ENCODE measurements around the gene GDPD4. TPM values are rescaled to one million over a fixed set of nuclear protein-coding genes. Genes with fewer than 3 reads are reported as not detected.
"Not testable (repeated sequence)": the region's sequence is repeated elsewhere in the genome, so short reads cannot be mapped to it uniquely, and the experiment has no call there.

The GDPD4 gene
- total and polyA plus RNA-seq, 9 of the 15 experiments (the other 6 are each of a cell fraction or from before 2014, with no cell fraction given): 0.40 TPM; not detected in 8

GRCh38 chr11:77300028-77300427 is 1.5 kb downstream of the GDPD4 start (continued):
- TF ChIP-seq TAF9B (IDR thresholded peaks at IDR 0.05; ENCODE audit: partially characterized antibody): peak; percentile 12
- peak; percentile 71 for TF ChIP-seq MYBL2 (IDR thresholded peaks at IDR 0.05; ENCODE audit: low read depth)
- not testable (repeated sequence) for TF ChIP-seq MYBL2 (CRISPR knock-in tag; IDR thresholded peaks at IDR 0.05; ENCODE audit: borderline replicate concordance); ATF1 (CRISPR knock-in tag; IDR thresholded peaks at IDR 0.05); PBX2 (CRISPR knock-in tag; IDR thresholded peaks at IDR 0.05; ENCODE audit: low read depth)
- peak; percentile 67 for TF ChIP-seq ATF1 (tag; IDR thresholded peaks at IDR 0.05)
- peak; percentile 34 for TF ChIP-seq CBFA2T3 (IDR thresholded peaks at IDR 0.05)
- TF ChIP-seq ZNF263 (CRISPR knock-in tag; IDR thresholded peaks at IDR 0.05; ENCODE audit: borderline replicate concordance): peak; percentile 23; the same call in 1 of the 2 replicates
- peak; percentile 99 for TF ChIP-seq FOSL1 (tag; conservative IDR thresholded peaks at IDR 0.05)
- TF ChIP-seq ARID1B (IDR thresholded peaks at IDR 0.05): 0 out of 2 replicates have a peak, but pooled peaks have one; percentile 16
- TF ChIP-seq CBFA2T2 (conservative IDR thresholded peaks at IDR 0.05): peak; percentile 26; the same call in 1 of the 2 replicates
- peak; percentile 89 for TF ChIP-seq E2F8 (IDR thresholded peaks at IDR 0.05; ENCODE audit: low read depth, partially characterized antibody)
- peak; percentile 53 for TF ChIP-seq PBX2 (tag; conservative IDR thresholded peaks at IDR 0.05; ENCODE audit: low read depth)
- peak; percentile 92 for TF ChIP-seq ATF3 (IDR thresholded peaks at IDR 0.05)
- TF ChIP-seq ATF3 (CRISPR knock-in tag; conservative IDR thresholded peaks at IDR 0.05): 0 out of 2 replicates have a peak, but pooled peaks have one; percentile 31
- TF ChIP-seq RAD51 (IDR thresholded peaks at IDR 0.05; ENCODE audit: borderline replicate concordance, low read depth): peak; percentile 31; the same call in 1 of the 2 replicates
- peak; percentile 54 for TF ChIP-seq ZEB2 (IDR thresholded peaks at IDR 0.05)
- peak; percentile 56; the same call in 1 of the 2 replicates for TF ChIP-seq USF1 (CRISPR knock-in tag; IDR thresholded peaks at IDR 0.05)
- TF ChIP-seq EP400 (IDR thresholded peaks at IDR 0.05): peak; percentile 47; the same call in 1 of the 2 replicates
- TF ChIP-seq PKNOX1 (IDR thresholded peaks at IDR 0.05): peak; percentile 85
- TF ChIP-seq L3MBTL2 (IDR thresholded peaks at IDR 0.05): peak; percentile 95
- peak; percentile 69 for TF ChIP-seq NFE2 (IDR thresholded peaks at IDR 0.05; ENCODE audit: low read depth)
- TF ChIP-seq RCOR1 (IDR thresholded peaks at IDR 0.05; ENCODE audit: borderline replicate concordance in 1 of 2, low read depth in 2 of 2, low read length in 2 of 2): 0 out of 4 replicates have a peak, but pooled peaks of 1 of the 2 experiments have one; percentile 11
